B cell (primary cell): ENCODE data around the gene ENTPD1.

Source experiments
- EZH2 ChIP-seq: IDR thresholded peaks from 2 replicates; pipeline ENCODE4 v1.6.1; 2012; ENCODE audit warnings: borderline replicate concordance, low read depth, mild to moderate bottlenecking, moderate library complexity, low read length; ENCODE audit not compliant: insufficient read depth, poor library complexity, severe bottlenecking
- TF ChIP-seq, protein P1 (sequence below): fragments of 200-600 bp; IDR thresholded peaks from one replicate; pipeline ENCODE4 v1.8.0; 2022; ENCODE audit warnings: antibody characterized with exemption, mild to moderate bottlenecking

DNA sequence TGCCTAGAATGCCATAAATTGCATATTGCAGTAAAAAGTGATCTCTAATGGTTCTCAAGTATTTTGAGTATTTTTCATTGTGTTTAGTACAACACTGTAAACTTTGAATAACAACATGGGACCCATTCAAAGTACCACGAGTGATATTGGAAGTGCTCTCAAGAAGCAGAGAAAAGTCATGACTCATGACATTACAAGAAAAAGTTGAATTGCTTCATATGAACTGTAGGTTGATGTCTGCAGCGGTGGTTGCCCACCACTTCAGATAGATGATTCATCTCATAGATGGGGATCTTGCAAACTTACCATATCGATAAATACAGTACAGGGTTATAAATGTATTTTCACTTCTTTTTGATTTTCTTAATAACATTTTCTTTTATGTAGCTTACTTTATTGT, 33.9 kb downstream of the ENTPD1 start:
- TF ChIP-seq, protein P1, sequence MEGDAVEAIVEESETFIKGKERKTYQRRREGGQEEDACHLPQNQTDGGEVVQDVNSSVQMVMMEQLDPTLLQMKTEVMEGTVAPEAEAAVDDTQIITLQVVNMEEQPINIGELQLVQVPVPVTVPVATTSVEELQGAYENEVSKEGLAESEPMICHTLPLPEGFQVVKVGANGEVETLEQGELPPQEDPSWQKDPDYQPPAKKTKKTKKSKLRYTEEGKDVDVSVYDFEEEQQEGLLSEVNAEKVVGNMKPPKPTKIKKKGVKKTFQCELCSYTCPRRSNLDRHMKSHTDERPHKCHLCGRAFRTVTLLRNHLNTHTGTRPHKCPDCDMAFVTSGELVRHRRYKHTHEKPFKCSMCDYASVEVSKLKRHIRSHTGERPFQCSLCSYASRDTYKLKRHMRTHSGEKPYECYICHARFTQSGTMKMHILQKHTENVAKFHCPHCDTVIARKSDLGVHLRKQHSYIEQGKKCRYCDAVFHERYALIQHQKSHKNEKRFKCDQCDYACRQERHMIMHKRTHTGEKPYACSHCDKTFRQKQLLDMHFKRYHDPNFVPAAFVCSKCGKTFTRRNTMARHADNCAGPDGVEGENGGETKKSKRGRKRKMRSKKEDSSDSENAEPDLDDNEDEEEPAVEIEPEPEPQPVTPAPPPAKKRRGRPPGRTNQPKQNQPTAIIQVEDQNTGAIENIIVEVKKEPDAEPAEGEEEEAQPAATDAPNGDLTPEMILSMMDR, result no peak
- no peak for TF ChIP-seq EZH2
